Measurements from ENCODE around the gene GSC2. TPM values are rescaled to one million over a fixed set of nuclear protein-coding genes. Genes with fewer than 3 reads are reported as not detected.

The GSC2 gene
- total RNA-seq, 2 experiments from 2014 or later = not detected

DNA sequence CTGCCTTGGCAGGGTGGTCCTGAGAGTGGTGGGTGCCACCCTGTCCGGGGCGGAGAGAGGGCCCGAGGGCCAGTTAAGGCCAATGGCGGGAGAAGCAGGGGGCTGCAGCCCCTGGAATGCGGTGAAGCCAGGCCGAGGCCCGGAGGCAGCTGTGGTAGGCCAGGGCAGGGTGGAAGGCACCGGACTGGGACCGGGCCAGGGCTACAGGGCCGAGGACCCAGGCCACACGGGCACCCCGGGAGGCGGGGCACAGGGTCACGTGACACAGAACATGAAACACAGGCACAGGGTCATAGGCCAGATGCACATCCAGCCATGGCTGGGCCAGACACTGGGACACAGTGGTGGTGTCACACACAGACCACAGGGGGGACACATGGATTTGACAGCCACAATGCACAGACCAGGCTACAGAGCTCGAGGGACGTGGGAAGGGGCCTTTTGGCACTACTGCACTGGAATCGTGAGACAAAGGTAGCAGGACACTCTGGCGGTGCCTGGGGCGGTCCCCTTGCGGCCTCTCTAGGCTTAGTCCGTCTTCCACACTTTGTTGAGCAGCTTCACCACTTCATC, 25.6 kb upstream of the GSC2 start:
- CTCF ChIA-PET = no interaction called here

DNA sequence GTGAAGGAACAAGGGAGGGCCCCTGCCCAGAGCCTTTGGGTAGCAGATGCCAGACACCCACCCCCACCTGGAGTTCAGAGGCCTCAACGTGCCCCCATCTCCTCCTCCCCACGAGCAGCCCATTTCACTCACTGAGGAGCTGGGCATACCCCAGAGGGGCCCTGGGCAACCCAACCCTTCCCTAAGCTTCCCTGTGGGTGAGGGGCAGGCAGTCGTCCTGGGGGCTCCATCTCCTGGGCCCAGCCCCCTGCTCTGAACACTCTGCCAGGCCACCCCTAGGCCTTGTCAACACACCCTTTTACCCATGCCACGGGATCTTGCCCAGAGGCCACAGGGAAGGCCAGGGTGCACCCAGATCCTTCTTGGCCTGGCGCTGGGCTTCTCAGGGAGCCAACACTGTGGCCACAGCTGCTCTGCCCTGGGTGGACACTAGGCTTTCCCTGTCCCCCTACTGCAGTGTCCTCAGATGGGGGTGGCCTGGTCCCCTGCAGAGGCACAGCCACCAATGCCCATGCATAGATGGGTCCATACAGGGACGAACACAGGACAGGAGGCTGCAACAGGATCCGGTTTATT, 25.0 kb upstream of the GSC2 start:
- TF ChIP-seq, protein P1, sequence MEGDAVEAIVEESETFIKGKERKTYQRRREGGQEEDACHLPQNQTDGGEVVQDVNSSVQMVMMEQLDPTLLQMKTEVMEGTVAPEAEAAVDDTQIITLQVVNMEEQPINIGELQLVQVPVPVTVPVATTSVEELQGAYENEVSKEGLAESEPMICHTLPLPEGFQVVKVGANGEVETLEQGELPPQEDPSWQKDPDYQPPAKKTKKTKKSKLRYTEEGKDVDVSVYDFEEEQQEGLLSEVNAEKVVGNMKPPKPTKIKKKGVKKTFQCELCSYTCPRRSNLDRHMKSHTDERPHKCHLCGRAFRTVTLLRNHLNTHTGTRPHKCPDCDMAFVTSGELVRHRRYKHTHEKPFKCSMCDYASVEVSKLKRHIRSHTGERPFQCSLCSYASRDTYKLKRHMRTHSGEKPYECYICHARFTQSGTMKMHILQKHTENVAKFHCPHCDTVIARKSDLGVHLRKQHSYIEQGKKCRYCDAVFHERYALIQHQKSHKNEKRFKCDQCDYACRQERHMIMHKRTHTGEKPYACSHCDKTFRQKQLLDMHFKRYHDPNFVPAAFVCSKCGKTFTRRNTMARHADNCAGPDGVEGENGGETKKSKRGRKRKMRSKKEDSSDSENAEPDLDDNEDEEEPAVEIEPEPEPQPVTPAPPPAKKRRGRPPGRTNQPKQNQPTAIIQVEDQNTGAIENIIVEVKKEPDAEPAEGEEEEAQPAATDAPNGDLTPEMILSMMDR (IDR thresholded peaks at IDR 0.05) = no peak
- H3K4me3 Mint-ChIP-seq = no peak overlapping the region
- ATAC-seq (no peak), DNase-seq (no peak)
- CTCF ChIA-PET = no interaction called here
- intact Hi-C loops (cut with micrococcal nuclease) = no loop called here
- peaks cover 16% of the 10 kb centered on the region for H3K36me3 Mint-ChIP-seq (ENCODE audit: low read depth)
- peaks cover 40% of the 10 kb centered on the region for H3K4me1 Mint-ChIP-seq (ENCODE audit: low read depth)
- H3K27ac Mint-ChIP-seq = no peak overlapping the region
- H3K9me3 Mint-ChIP-seq = no peaks in the 10 kb centered on the region
- peaks cover 4% of the 10 kb centered on the region for H3K27me3 Mint-ChIP-seq
- POLR2A ChIA-PET = interaction anchor here (0.8 to 1.7 kb wide), 3 partner anchors 9 to 268 kb away, joined by 3 to 7 read pairs (median 5); no protein-coding TSS in a partner anchor

More for the DNA sequence above, 25.6 kb upstream of the GSC2 start:
- POLR2A ChIA-PET = interaction anchor here (0.8 to 1.7 kb wide), 2 partner anchors 58 to 268 kb away, joined by 3 to 5 read pairs; no protein-coding TSS in a partner anchor
- DNase-seq (no peak), ATAC-seq (no peak)
- H3K27me3 Mint-ChIP-seq = no peaks in the 10 kb centered on the region
- H3K9me3 Mint-ChIP-seq = no peaks in the 10 kb centered on the region
- no peak overlapping the region for H3K27ac Mint-ChIP-seq
- no peak overlapping the region for H3K4me3 Mint-ChIP-seq
- TF ChIP-seq, protein P1 (IDR thresholded peaks at IDR 0.05) = no peak
- peaks cover 35% of the 10 kb centered on the region for H3K4me1 Mint-ChIP-seq (ENCODE audit: low read depth)
- H3K36me3 Mint-ChIP-seq (ENCODE audit: low read depth) = peaks cover 16% of the 10 kb centered on the region
- intact Hi-C loops (cut with micrococcal nuclease) = no loop called here

GRCh38 chr22:19174106-19175025, 24.3 kb upstream of the GSC2 start:
- intact Hi-C loops (cut with micrococcal nuclease) = no loop called here
- Mint-ChIP-seq H3K9me3 (no peaks in the 10 kb centered on the region), H3K27ac (no peak overlapping the region), H3K27me3 (peaks cover 10% of the 10 kb centered on the region), H3K4me3 (no peak overlapping the region), H3K36me3 (ENCODE audit: low read depth) (peaks cover 16% of the 10 kb centered on the region), H3K4me1 (ENCODE audit: low read depth) (peaks cover 37% of the 10 kb centered on the region)
- DNase-seq (no peak), ATAC-seq (no peak)
- TF ChIP-seq, protein P1 (IDR thresholded peaks at IDR 0.05) = no peak
- CTCF ChIA-PET = no interaction called here
- POLR2A ChIA-PET = interaction anchor here (1.1 to 1.7 kb wide), 4 partner anchors 9 to 118 kb away, joined by 3 to 7 read pairs (median 4); no protein-coding TSS in a partner anchor

DNA sequence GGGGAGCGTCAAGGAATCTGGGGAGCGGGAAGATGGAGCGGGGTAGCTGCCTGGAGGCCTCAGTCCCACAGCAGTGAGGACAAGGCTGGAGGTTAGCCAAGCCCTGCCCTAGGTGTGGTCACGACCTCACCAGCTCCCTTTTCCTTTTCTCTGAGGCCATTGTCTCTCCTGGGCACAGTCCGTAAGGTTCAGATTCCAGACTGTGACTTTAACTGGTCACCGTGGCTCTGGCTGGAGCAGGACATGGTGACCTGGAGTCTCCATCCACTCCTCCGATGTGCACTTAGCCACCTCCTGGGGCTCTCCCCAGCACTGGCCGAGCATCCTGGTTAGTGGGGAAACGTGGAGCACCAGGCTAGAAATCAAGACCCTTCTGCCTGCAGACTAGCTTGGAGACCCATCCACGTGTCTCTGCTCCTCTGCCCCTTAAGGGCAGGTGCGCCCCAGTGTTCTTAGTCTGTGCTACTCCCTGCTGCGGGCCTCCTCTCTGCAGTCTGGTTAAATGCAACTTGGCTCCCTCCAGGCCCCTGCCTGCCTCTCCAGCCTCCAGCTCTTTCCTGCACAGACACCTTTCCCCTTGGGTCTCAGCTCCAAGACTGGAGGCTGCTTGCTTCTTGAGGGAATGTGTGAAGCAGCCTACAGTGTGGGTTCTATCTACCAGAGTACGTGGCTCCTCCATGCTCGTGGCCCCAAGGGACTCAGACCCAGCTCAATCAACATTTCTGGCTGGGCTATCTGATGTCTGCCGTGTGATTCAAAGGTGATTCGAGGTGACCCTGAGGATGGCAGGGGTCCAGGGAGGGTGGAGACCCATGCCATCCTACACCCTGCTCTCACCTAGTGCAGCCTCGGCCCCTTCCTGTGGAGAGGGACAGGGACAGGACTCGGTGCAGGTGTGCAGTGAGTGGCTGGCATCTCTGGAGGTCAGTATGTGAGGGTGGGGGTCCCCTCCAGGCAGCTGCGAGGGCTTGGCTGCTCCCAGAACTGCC, 23.2 kb upstream of the GSC2 start:
- Mint-ChIP-seq H3K9me3 (no peaks in the 10 kb centered on the region), H3K27ac (peak overlapping the region; percentile 90), H3K36me3 (ENCODE audit: low read depth) (peaks cover 16% of the 10 kb centered on the region), H3K4me1 (ENCODE audit: low read depth) (peaks cover 35% of the 10 kb centered on the region), H3K27me3 (peaks cover 18% of the 10 kb centered on the region), H3K4me3 (peak overlapping the region; percentile 92)
- ChIA-PET CTCF (no interaction called here), POLR2A (interaction anchor here (0.9 to 1.4 kb wide), 5 partner anchors 10 to 119 kb away, joined by 3 to 7 read pairs (median 3); partner anchors contain the start of gene ESS2)
- intact Hi-C loops (cut with micrococcal nuclease) = no loop called here
- TF ChIP-seq, protein P1 (IDR thresholded peaks at IDR 0.05) = no peak
- DNase-seq (no peak), ATAC-seq (no peak)

Measured in activated CD8-positive, alpha-beta T cell treated with anti-CD3 and anti-CD28 coated beads for 36 hours (primary cell).